GM12878 (cell line): ENCODE measurements around the gene GINM1.

Experiments used
- ATF2 ChIP-seq: IDR thresholded peaks from 2 replicates; pipeline ENCODE4 v1.6.1; 2012; ENCODE audit warnings: low read length, inconsistent platforms
- CTCF ChIP-seq, 3 experiments: IDR thresholded peaks in 2 of 3; conservative IDR thresholded peaks in 1 of 3; 2 replicates each; pipeline ENCODE4 v1.5.1; 2011; ENCODE audit warnings: low read depth in 3 of 3, low read length in 3 of 3, mild to moderate bottlenecking in 3 of 3, control low read depth in 2 of 3, moderate library complexity in 2 of 3, inconsistent platforms in 1 of 3, mixed read lengths in 1 of 3; ENCODE audit not compliant: control insufficient read depth in 2 of 3, insufficient read depth in 1 of 3; ENCODE audit errors: extremely low read depth in 1 of 3
- MAX ChIP-seq: IDR thresholded peaks from 2 replicates; pipeline ENCODE4 v1.6.1; 2012; ENCODE audit warnings: low read depth, low read length, improper control_type of control experiment
- MTA2 ChIP-seq: fragments of 450-650 bp; IDR thresholded peaks from 2 replicates; pipeline ENCODE4 v1.6.1; 2016; ENCODE audit warnings: low read depth, mild to moderate bottlenecking, moderate library complexity

- TF ChIP-seq ATF2 (no peak), MAX (no peak), CTCF (IDR thresholded peaks at IDR 0.05 in 2 of 3, conservative IDR thresholded peaks at IDR 0.05 in 1 of 3; ENCODE audit: control insufficient read depth in 2 of 3, extremely low read depth in 1 of 3, insufficient read depth in 1 of 3, low read depth in 3 of 3, low read length in 3 of 3) (no peak), MTA2 (no peak)
Observed at GRCh38 chr6:149636124-149636523, 69.9 kb downstream of the GINM1 start.
